ENCODE results near the gene DLX5. TPM values are rescaled to one million over a fixed set of nuclear protein-coding genes. Genes with fewer than 3 reads are reported as not detected.
"Not testable (repeated sequence)": the region's sequence is repeated elsewhere in the genome, so short reads cannot be mapped to it uniquely, and the experiment has no call there.

Gene DLX5
- not detected in 2 replicates for total RNA-seq

GRCh38 chr7:97024209-97025129, at the start of gene DLX5:
Gene DLX5 (minus strand): TSS chr7:97024831. CDS start chr7:97024623, 208 bp downstream.
- no peak within 1 kb of the TSS for H3K4me3 ChIP-seq (ENCODE audit: low read depth, low read length)
- peaks cover 80% of the 10 kb centered on the region for H3K27me3 ChIP-seq (ENCODE audit: control insufficient read depth, insufficient read depth, low read length)
- no peak for TF ChIP-seq CTCF (IDR thresholded peaks at IDR 0.05; ENCODE audit: insufficient read depth, low read length, poor library complexity, severe bottlenecking)
- no peaks in the 10 kb centered on the region for H3K36me3 ChIP-seq (ENCODE audit: control insufficient read depth, insufficient read depth, low read length)
- DNase-seq (ENCODE audit: low read depth), result no peak

GRCh38 chr7:97072025-97072424, 47.4 kb upstream of the DLX5 start:
- not testable (repeated sequence) for DNase-seq (ENCODE audit: low read depth); H3K27me3 ChIP-seq (ENCODE audit: control insufficient read depth, insufficient read depth, low read length); H3K4me3 ChIP-seq (ENCODE audit: low read depth, low read length); H3K36me3 ChIP-seq (ENCODE audit: control insufficient read depth, insufficient read depth, low read length)

- no peak overlapping the region for H3K4me3 ChIP-seq (ENCODE audit: low read depth, low read length)
- no peaks in the 10 kb centered on the region for H3K36me3 ChIP-seq (ENCODE audit: control insufficient read depth, insufficient read depth, low read length)
- peak; percentile 74 for TF ChIP-seq CTCF (IDR thresholded peaks at IDR 0.05; ENCODE audit: insufficient read depth, low read length, poor library complexity, severe bottlenecking)
- H3K27me3 ChIP-seq (ENCODE audit: control insufficient read depth, insufficient read depth, low read length), result no peaks in the 10 kb centered on the region
- peak; percentile 9 for DNase-seq (ENCODE audit: low read depth)
Observed at GRCh38 chr7:97064972-97065587, 40.4 kb upstream of the DLX5 start.

DNA sequence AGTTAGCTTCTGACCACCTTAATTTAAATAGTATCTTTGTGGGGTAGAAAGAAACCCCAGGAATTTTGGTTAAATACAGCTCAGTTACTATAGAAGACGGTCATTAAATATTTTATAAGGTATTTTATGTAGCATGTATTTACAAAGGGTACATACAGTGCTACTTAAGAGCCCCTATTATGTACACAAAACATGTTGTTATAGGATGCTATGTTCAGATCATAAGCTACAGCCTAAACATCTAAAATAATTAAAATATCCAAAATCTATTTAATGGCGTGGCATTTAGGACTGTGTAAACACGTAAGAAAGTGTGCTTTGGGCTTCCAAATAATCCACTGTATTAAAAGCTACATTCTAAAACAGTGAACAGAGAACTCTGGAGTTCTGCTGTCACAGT, 39.4 kb upstream of the DLX5 start:
- Histone ChIP-seq H3K36me3 (ENCODE audit: control insufficient read depth, insufficient read depth, low read length) (no peaks in the 10 kb centered on the region), H3K27me3 (ENCODE audit: control insufficient read depth, insufficient read depth, low read length) (no peaks in the 10 kb centered on the region), H3K4me3 (ENCODE audit: low read depth, low read length) (no peak overlapping the region)
- no peak for DNase-seq (ENCODE audit: low read depth)
- TF ChIP-seq CTCF (IDR thresholded peaks at IDR 0.05; ENCODE audit: insufficient read depth, low read length, poor library complexity, severe bottlenecking), result no peak

DNA sequence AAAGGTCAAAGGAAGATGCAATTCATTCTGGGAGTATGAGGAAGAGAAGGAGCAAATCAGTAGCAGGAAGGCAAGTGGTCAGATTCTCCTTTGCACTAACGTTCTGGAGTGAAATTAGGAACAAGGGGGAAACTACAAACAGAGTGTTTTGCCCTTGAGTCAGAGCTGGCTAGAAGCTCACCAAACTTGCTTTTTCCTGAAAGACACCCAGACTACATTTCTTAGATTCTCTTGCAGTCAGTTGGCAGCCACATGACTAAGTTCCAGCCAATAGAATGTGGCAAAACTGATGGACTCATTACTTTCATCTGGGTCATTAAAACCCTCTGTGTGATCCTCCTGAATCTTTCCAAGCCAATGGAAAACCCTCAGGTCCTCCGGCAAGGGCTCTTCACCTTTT, 18.6 kb upstream of the DLX5 start:
- H3K4me3 ChIP-seq (ENCODE audit: low read depth, low read length), result no peak overlapping the region
- H3K36me3 ChIP-seq (ENCODE audit: control insufficient read depth, insufficient read depth, low read length), result no peaks in the 10 kb centered on the region
- no peak for TF ChIP-seq CTCF (IDR thresholded peaks at IDR 0.05; ENCODE audit: insufficient read depth, low read length, poor library complexity, severe bottlenecking)
- no peak for DNase-seq (ENCODE audit: low read depth)
- no peaks in the 10 kb centered on the region for H3K27me3 ChIP-seq (ENCODE audit: control insufficient read depth, insufficient read depth, low read length)

GRCh38 chr7:97039374-97040065, 14.9 kb upstream of the DLX5 start:
- Histone ChIP-seq H3K27me3 (ENCODE audit: control insufficient read depth, insufficient read depth, low read length) (no peaks in the 10 kb centered on the region), H3K36me3 (ENCODE audit: control insufficient read depth, insufficient read depth, low read length) (no peaks in the 10 kb centered on the region), H3K4me3 (ENCODE audit: low read depth, low read length) (no peak overlapping the region)
- no peak for DNase-seq (ENCODE audit: low read depth)
- no peak for TF ChIP-seq CTCF (IDR thresholded peaks at IDR 0.05; ENCODE audit: insufficient read depth, low read length, poor library complexity, severe bottlenecking)

DNA sequence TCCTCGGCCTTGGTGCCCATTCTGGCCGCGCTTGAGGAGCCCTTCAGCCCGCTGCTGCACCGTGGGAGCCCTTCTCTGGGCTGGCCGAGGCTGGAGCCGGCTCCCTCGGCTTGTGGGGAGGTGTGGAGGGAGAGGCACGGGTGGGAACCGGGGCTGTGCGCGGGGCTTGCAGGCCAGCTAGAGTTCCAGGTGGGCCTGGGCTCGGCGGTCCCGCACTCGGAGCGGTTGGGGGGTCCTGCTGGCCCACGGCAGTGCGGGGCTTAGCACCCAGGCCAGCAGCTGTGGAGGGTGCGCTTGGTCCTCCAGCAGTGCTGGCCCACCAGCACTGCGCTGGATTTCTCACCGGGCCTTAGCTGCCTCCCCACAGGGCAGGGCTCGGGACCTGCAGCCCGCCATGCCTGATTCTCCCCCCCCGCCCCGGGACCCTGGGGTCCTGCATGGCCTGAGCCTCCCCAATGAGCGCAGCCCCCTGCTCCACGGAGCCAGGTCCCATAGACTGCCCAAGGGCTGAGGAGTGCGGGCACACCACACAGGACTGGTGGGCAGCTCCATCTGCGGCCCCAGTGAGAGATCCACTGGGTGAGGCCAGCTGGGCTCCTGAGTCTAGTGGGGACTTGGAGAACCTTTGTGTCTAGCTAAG, 9.7 kb upstream of the DLX5 start:
- DNase-seq (ENCODE audit: low read depth); H3K4me3 ChIP-seq (ENCODE audit: low read depth, low read length); H3K36me3 ChIP-seq (ENCODE audit: control insufficient read depth, insufficient read depth, low read length); H3K27me3 ChIP-seq (ENCODE audit: control insufficient read depth, insufficient read depth, low read length): not testable (repeated sequence)
